Measurements from ENCODE around the gene SEMA5B. TPM values are rescaled to one million over a fixed set of nuclear protein-coding genes. Genes with fewer than 3 reads are reported as not detected.

SEMA5B gene
- total RNA-seq, 1 experiment from 2014 or later, result 0.04 TPM

DNA sequence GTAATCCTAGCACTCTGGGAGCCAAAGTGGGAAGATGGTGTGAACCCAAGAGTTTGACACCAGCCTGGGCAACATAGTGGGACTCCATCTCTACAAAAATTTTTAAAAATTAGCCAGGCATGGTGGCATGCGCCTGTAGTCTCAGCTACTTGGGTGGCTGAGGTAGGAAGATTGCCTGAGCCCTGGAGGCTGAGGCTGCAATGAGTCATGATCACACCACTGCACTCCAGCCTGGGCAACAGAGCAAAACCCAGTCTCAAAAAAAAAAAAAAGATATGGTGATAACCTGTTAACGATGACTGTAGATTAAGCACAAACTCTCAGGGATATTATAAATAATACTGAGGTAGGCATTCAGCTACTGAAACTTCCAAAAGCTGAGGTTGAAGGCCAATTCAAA is 125.2 kb downstream of the SEMA5B start:
- H3K27ac ChIP-seq (ENCODE audit: low read length), result no peak overlapping the region
- H3K4me1 ChIP-seq (ENCODE audit: insufficient read depth, low read length), result no peaks in the 10 kb centered on the region; the same call in 1 of the 2 replicates
- no peaks in the 10 kb centered on the region for H3K79me2 ChIP-seq (ENCODE audit: low read length)
- ATAC-seq, result peak; percentile 38; the same call in 1 of the 2 replicates
- H3K4me3 ChIP-seq (ENCODE audit: low read length), result no peak overlapping the region
- no peak overlapping the region for H2AFZ ChIP-seq (ENCODE audit: low read length)
- no peaks in the 10 kb centered on the region for H3K9me3 ChIP-seq (ENCODE audit: low read length)
- H3K9me2 ChIP-seq (replicated peaks; ENCODE audit: low read length), result no peaks in the 10 kb centered on the region
- CTCF ChIA-PET, result no interaction called here
- intact Hi-C loops (cut with micrococcal nuclease), result no loop called here
- POLR2A ChIA-PET (ENCODE audit: unreplicated experiment), result no interaction called here
- no peaks in the 10 kb centered on the region for H4K20me1 ChIP-seq (ENCODE audit: low read length)
- TF ChIP-seq EZH2 (IDR thresholded peaks at IDR 0.05; ENCODE audit: low read length, unreplicated experiment), result no peak
- TF ChIP-seq EZH2phosphoT487 (IDR thresholded peaks at IDR 0.05; ENCODE audit: borderline replicate concordance, low read length), result no peak
- no peak for TF ChIP-seq CTCF (conservative IDR thresholded peaks at IDR 0.05; ENCODE audit: low read depth, low read length)
- no peak overlapping the region for H3K9ac ChIP-seq (ENCODE audit: low read length)
- no peaks in the 10 kb centered on the region for H3F3A ChIP-seq (ENCODE audit: low read length, unreplicated experiment)
- BruUV-seq (replicated peaks), result no TSS peak
- H3K27me3 ChIP-seq (ENCODE audit: low read length), result peaks cover 7% of the 10 kb centered on the region; the same call in 1 of the 2 replicates
- peak; percentile 45 for DNase-seq
- H3K36me3 ChIP-seq (ENCODE audit: low read depth, low read length), result no peaks in the 10 kb centered on the region
- no peak overlapping the region for H3K4me2 ChIP-seq (ENCODE audit: low read length)

GRCh38 chr3:122898298-122898697 is 129.3 kb downstream of the SEMA5B start:
- H3K4me2 ChIP-seq (ENCODE audit: low read length), result no peak overlapping the region
- H3K9me2 ChIP-seq (replicated peaks; ENCODE audit: low read length), result no peaks in the 10 kb centered on the region
- peaks cover 12% of the 10 kb centered on the region for H3K4me1 ChIP-seq (ENCODE audit: insufficient read depth, low read length)
- DNase-seq (no peak), ATAC-seq (no peak)
- no peaks in the 10 kb centered on the region for H3F3A ChIP-seq (ENCODE audit: low read length, unreplicated experiment)
- H3K9me3 ChIP-seq (ENCODE audit: low read length), result no peaks in the 10 kb centered on the region
- no peak overlapping the region for H3K27ac ChIP-seq (ENCODE audit: low read length)
- ChIA-PET POLR2A (ENCODE audit: unreplicated experiment) (no interaction called here), CTCF (no interaction called here)
- no peaks in the 10 kb centered on the region for H4K20me1 ChIP-seq (ENCODE audit: low read length)
- no peak overlapping the region for H2AFZ ChIP-seq (ENCODE audit: low read length)
- no TSS peak for BruUV-seq (replicated peaks)
- no peaks in the 10 kb centered on the region for H3K79me2 ChIP-seq (ENCODE audit: low read length)
- H3K9ac ChIP-seq (ENCODE audit: low read length), result no peak overlapping the region
- no peaks in the 10 kb centered on the region for H3K36me3 ChIP-seq (ENCODE audit: low read depth, low read length)
- intact Hi-C loops (cut with micrococcal nuclease), result no loop called here
- TF ChIP-seq EZH2 (IDR thresholded peaks at IDR 0.05; ENCODE audit: low read length, unreplicated experiment) (no peak), EZH2phosphoT487 (IDR thresholded peaks at IDR 0.05; ENCODE audit: borderline replicate concordance, low read length) (no peak), CTCF (conservative IDR thresholded peaks at IDR 0.05; ENCODE audit: low read depth, low read length) (no peak)
- no peak overlapping the region for H3K4me3 ChIP-seq (ENCODE audit: low read length)
- H3K27me3 ChIP-seq (ENCODE audit: low read length), result 0 out of 2 replicates have a peak, but pooled peaks cover 7% of the 10 kb centered on the region

Data from PC-3 (cell line).